NCI-H510A (cell line): ENCODE measurements around the gene SSBP2.
"Not testable (repeated sequence)": the region's sequence is repeated elsewhere in the genome, so short reads cannot be mapped to it uniquely, and the experiment has no call there.

ENCODE experiments used
- DNase-seq: peaks from one replicate; lab custom pipeline; 2025; lab: John Stamatoyannopoulos, UW

The SSBP2 gene

GRCh38 chr5:81656783-81657182, 94.1 kb downstream of the SSBP2 start:
- no peak for DNase-seq

- no peak for DNase-seq
Measured at GRCh38 chr5:81650987-81651386, 99.9 kb downstream of the SSBP2 start.

- no peak for DNase-seq
Measured at GRCh38 chr5:81646469-81646995, 104.4 kb downstream of the SSBP2 start.

- DNase-seq, result no peak
Measured at GRCh38 chr5:81642210-81642609, 108.7 kb downstream of the SSBP2 start.

GRCh38 chr5:81639556-81639955, 111.3 kb downstream of the SSBP2 start:
- no peak for DNase-seq

- DNase-seq, result no peak
Measured at GRCh38 chr5:81638471-81638870, 112.4 kb downstream of the SSBP2 start.

- DNase-seq, result no peak
Measured at GRCh38 chr5:81633891-81634290, 117.0 kb downstream of the SSBP2 start.

- peak; percentile 40 for DNase-seq
Measured at GRCh38 chr5:81633471-81633870, 117.4 kb downstream of the SSBP2 start.

GRCh38 chr5:81632679-81633078, 118.2 kb downstream of the SSBP2 start:
- no peak for DNase-seq

- no peak for DNase-seq
Measured at GRCh38 chr5:81631621-81632020, 119.3 kb downstream of the SSBP2 start.

GRCh38 chr5:81631124-81631523, 119.8 kb downstream of the SSBP2 start:
- no peak for DNase-seq

- DNase-seq, result no peak
Measured at GRCh38 chr5:81630684-81631083, 120.2 kb downstream of the SSBP2 start.

GRCh38 chr5:81629986-81630385, 120.9 kb downstream of the SSBP2 start:
- DNase-seq, result no peak

- not testable (repeated sequence) for DNase-seq
Measured at GRCh38 chr5:81628061-81628460, 122.8 kb downstream of the SSBP2 start.

GRCh38 chr5:81626524-81626923, 124.4 kb downstream of the SSBP2 start:
- DNase-seq, result no peak

- no peak for DNase-seq
Measured at GRCh38 chr5:81609810-81610375, 141.0 kb downstream of the SSBP2 start.

- no peak for DNase-seq
Measured at GRCh38 chr5:81608976-81609375, 141.9 kb downstream of the SSBP2 start.

- no peak for DNase-seq
Measured at GRCh38 chr5:81607693-81608092, 143.2 kb downstream of the SSBP2 start.

- no peak for DNase-seq
Measured at GRCh38 chr5:81606150-81606549, 144.7 kb downstream of the SSBP2 start.

GRCh38 chr5:81605299-81605698, 145.6 kb downstream of the SSBP2 start:
- DNase-seq, result no peak

- no peak for DNase-seq
Measured at GRCh38 chr5:81604193-81604592, 146.7 kb downstream of the SSBP2 start.

GRCh38 chr5:81601919-81602318, 149.0 kb downstream of the SSBP2 start:
- DNase-seq, result no peak

- not testable (repeated sequence) for DNase-seq
Measured at GRCh38 chr5:81592085-81592484, 158.8 kb downstream of the SSBP2 start.
